ENCODE data around the gene U2AF1L4.
A peak's percentile ranks its signal among the peaks of the same experiment; 100 is the strongest.

GRCh38 chr19:35736913-35737886, 8.0 kb downstream of the U2AF1L4 start:
- no peak for TF ChIP-seq EP300 (IDR thresholded peaks at IDR 0.05; ENCODE audit: low read depth)
- TF ChIP-seq CTCF (IDR thresholded peaks at IDR 0.05): peak in 3 of 5 experiments; percentile 15 to 25 (median 22)
- TF ChIP-seq POLR2A (IDR thresholded peaks at IDR 0.05): no peak

Data from transverse colon (tissue), 3 donors.